Small intestine (tissue), 7 donors: ENCODE measurements around the gene ETFA. TPM values are rescaled to one million over a fixed set of nuclear protein-coding genes. Genes with fewer than 3 reads are reported as not detected.

Experiments
- DNase-seq, 2 donors: peaks; one replicate each; pipeline versions ENCODE4 v3.0.0 to v3.0.0-alpha.2; 2013
- FAIRE-seq: peaks from 2 replicates; lab custom pipeline; 2012; peaks lifted over from hg19 to GRCh38; lab: Jason Lieb, UNC
- H3K27ac ChIP-seq, 3 donors: one replicate each; pipeline ENCODE4 v1.5.1; 2013; ENCODE audit warnings: low read length in 2 of 3, mild to moderate bottlenecking in 2 of 3, control low read depth in 1 of 3, inconsistent platforms in 1 of 3, low read depth in 1 of 3, moderate library complexity in 1 of 3
- H3K27me3 ChIP-seq, 3 donors: one replicate each; pipeline ENCODE4 v1.6.1; 2013; ENCODE audit warnings: low read length in 3 of 3, inconsistent platforms in 1 of 3; ENCODE audit not compliant: control insufficient read depth in 3 of 3, insufficient read depth in 3 of 3
- H3K36me3 ChIP-seq, 3 donors: one replicate each; pipeline ENCODE4 v1.6.1; 2013; ENCODE audit warnings: low read length in 3 of 3, inconsistent platforms in 1 of 3, low read depth in 1 of 3, mild to moderate bottlenecking in 1 of 3, moderate library complexity in 1 of 3; ENCODE audit not compliant: control insufficient read depth in 3 of 3, insufficient read depth in 2 of 3
- H3K4me1 ChIP-seq, 3 donors: one replicate each; pipeline ENCODE4 v1.6.1; 2013; ENCODE audit warnings: low read length in 2 of 3, inconsistent platforms in 1 of 3, low read depth in 1 of 3, mild to moderate bottlenecking in 1 of 3, moderate library complexity in 1 of 3; ENCODE audit not compliant: control insufficient read depth in 3 of 3, insufficient read depth in 2 of 3
- H3K4me3 ChIP-seq, 3 donors: one replicate each; pipeline ENCODE4 v1.5.1; 2013; ENCODE audit warnings: low read length in 3 of 3, control low read depth in 1 of 3, inconsistent platforms in 1 of 3, low read depth in 1 of 3, mild to moderate bottlenecking in 1 of 3, moderate library complexity in 1 of 3
- H3K9me3 ChIP-seq, 2 donors: one replicate each; pipeline ENCODE4 v1.6.1; 2013; ENCODE audit warnings: low read depth in 1 of 2, low read length in 1 of 2; ENCODE audit not compliant: control insufficient read depth in 2 of 2, insufficient read depth in 1 of 2
- WGBS, 3 donors: extraction: QIAGEN DNeasy Blood & Tissue Kit; methylation state at CpG; one replicate each; pipeline ENCODE4 v1.1.7; 2013; 5-methylcytosine and 5-hydroxymethylcytosine counted together
- polyA plus RNA-seq, 4 donors: library from polyadenylated mRNA; stranded (reverse) in 3 of 4; unstranded in 1 of 4; fragments of 200-250 nt in 3 of 4; fragments of 120-200 nt in 1 of 4; gene quantifications; one replicate each; pipeline versions ENCODE4 v1.2.1 to v1.2.3, GENCODE V29; 2013
- donor health status: healthy with polysubstance abuse.
- donor health status: control.
- donor health status: control.
- donor health status: Bipolar disorder and iron deficiency.
- donor health status: healthy.

The ETFA gene
- polyA plus RNA-seq, 4 donors, result 184 to 346 (median 213) TPM

DNA sequence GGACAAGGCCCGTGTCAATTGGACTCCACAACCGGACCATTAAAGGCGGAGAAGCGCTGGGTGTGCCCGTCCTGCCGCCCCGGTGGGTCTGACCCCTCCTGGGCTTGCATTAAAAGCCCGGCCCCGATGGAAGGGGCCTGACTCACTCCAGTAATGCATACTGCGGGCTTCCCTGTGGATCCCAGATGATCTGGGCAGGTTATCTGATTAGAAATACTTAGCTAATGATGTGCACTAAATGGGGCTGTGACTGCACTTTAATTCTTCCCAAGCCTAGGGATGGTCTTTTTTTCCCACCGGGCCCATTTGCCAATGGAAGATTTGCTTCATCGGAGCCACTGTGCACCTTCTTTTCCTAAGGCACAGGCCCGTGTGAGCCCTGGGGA is 126.6 kb downstream of the ETFA start:
- Histone ChIP-seq H3K9me3 (no peaks in the 10 kb centered on the region), H3K4me3 (no peak overlapping the region), H3K4me1 (no peaks in the 10 kb centered on the region), H3K27ac (no peak overlapping the region), H3K36me3 (no peaks in the 10 kb centered on the region), H3K27me3 (peaks cover 0 to 4% (median 0%) of the 10 kb centered on the region in 3 donors)
- FAIRE-seq, result no peak
- 28 to 77% (median 55%) methylated on average over 13 of the region's 13 CpGs for WGBS, 3 donors
- no peak for DNase-seq

DNA sequence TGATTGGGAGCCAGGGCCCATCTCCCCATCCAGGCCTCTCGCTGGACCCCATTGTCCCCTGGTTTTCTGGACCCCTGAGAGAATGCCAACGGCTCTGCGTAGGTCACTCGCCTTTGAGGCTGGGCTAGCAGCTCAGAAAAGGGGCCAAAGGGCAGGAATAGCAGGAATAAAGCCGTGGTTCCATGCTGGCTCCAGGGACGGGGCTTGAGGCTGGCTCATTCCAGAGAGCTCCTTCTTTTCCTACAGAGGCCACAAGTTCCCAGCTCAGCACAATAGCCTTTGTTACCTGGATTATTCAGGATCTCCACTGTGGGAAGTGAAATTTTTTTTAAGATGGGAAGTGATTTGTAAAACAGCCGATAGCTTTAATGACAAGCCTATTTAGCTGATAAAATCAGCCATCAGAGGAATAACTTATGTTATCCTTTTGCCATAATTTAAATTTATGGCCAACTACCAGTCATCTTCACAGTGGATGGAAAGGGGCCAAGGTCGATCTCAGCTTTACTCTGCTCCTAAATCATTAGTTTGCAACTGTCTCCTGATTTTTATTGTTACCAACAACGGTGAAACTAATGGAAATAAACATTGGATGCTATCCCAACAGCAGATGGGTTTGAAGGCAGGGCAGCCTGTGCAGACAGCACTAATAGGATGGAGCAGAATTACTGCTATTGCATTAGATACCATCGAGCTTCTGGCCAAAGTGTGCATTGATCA is 127.2 kb downstream of the ETFA start:
- Histone ChIP-seq H3K4me1 (no peaks in the 10 kb centered on the region), H3K9me3 (no peaks in the 10 kb centered on the region), H3K36me3 (no peaks in the 10 kb centered on the region), H3K27ac (no peak overlapping the region), H3K27me3 (no peaks in the 10 kb centered on the region), H3K4me3 (no peak overlapping the region)
- WGBS, 3 donors, result 25 to 54% (median 37%) methylated on average over 10 of the region's 10 CpGs
- FAIRE-seq (no peak), DNase-seq (no peak)

DNA sequence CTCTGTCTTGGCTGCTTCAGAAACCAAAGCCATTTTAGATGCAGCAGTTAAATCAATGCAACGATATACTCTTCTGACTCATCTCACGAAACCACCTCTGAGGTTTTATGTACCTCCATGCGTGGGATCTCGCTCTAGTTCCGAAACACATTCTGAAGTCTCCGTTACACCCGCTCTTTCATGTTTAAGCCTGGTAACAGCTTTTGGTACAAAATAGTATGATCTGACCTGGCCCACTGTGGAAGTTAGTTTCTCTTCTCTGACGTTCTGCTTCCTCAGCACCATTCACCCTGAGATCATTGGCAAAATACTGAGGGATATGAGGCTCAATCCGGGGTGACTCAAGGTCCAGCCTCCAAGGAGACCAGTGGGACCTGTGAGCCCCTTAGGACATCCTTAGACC is 129.6 kb downstream of the ETFA start:
- Histone ChIP-seq H3K9me3 (no peaks in the 10 kb centered on the region), H3K4me3 (no peak overlapping the region), H3K27ac (no peak overlapping the region), H3K4me1 (no peaks in the 10 kb centered on the region), H3K36me3 (no peaks in the 10 kb centered on the region), H3K27me3 (no peaks in the 10 kb centered on the region)
- DNase-seq (no peak), FAIRE-seq (no peak)
- WGBS, 3 donors, result 71 to 82% (median 72%) methylated on average over 9 of the region's 9 CpGs

DNA sequence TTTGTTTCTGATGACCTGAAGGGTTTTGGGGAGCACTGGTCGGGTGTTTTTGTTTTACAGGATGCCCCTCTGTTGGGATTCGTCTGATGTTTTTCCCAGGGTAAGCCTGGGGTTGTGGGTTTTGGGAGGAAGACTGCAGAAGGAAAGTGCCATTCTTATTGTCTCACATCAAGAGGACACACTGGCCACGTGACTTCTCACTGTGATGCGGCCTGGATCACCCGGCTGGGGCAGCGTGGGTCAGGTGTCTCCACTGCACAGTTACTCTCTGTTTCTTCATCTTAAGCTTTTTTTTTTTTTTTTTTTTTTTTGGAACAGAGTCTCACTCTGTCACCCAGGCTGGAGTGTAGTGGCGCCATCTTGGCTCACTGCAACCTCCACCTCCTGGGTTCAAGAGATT is 130.9 kb downstream of the ETFA start:
- Histone ChIP-seq H3K9me3 (no peaks in the 10 kb centered on the region), H3K27me3 (no peaks in the 10 kb centered on the region), H3K36me3 (no peaks in the 10 kb centered on the region), H3K4me3 (no peak overlapping the region), H3K27ac (no peak overlapping the region), H3K4me1 (no peaks in the 10 kb centered on the region)
- DNase-seq (no peak), FAIRE-seq (no peak)
- WGBS, 3 donors, result 89 to 90% (median 90%) methylated on average over 6 to 7 of the region's 7 CpGs

DNA sequence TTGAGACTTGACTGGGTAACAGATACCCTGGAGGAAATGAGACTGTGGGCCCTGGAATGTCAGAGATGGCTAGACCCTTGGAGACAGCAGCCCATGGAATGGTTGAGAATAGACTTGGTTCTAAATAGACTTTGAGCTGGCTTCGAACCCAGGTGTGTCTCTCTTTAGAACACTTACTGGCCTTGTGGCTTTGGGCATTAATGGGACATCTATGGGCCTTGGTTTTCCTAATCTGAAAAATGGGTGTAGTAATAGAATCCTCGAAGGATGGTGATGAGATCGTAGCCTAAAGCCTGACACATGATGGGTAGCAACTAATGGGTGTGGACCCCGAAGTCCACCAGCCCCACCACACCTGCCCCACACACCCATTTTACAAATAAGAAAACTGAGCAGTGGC is 132.2 kb downstream of the ETFA start:
- FAIRE-seq, result no peak

DNA sequence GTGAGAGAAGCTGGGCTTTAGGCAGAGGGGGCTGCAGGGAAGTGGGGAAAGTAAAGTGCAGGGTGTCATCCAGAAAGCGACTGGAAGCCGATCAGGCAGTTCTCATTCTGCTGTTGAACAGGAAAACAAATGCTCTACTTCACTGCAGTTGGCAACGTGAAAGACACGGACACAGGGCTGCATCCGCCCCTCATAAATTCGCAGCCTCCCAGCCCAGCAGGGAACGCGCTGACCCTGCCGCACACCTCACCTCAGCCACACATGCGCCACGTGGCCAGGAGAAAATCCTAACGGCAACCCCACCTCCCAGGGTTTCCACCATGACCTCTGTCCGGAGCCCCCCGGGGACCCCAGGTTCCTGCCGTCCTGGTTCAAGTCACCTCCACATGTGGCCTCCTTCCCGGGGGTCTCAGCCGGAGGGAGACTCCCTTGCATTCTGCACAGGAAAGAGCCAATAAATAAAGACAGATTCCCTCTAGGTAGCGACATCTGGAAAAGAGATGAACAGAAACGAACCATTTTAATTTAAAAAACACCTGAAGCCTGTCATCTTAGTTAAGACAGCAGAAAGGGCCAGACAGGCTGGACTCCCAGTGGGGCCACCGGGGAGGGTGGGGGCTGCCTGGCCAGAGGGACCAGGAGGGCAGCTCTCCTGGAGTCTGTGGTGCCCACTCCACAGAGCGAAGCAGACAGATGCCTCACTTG is 132.8 kb downstream of the ETFA start:
- DNase-seq, result no peak
- Histone ChIP-seq H3K4me3 (no peak overlapping the region), H3K4me1 (no peaks in the 10 kb centered on the region), H3K36me3 (no peaks in the 10 kb centered on the region), H3K27me3 (no peaks in the 10 kb centered on the region), H3K9me3 (peaks cover 0 to 8% of the 10 kb centered on the region in 2 donors), H3K27ac (no peak overlapping the region)
- 43 to 53% (median 51%) methylated on average over 21 of the region's 21 CpGs for WGBS, 3 donors
- FAIRE-seq, result no peak

More for the DNA sequence above, 132.2 kb downstream of the ETFA start:
- H3K9me3 ChIP-seq, result peaks cover 0 to 6% of the 10 kb centered on the region in 2 donors
- DNase-seq, result no peak
- no peaks in the 10 kb centered on the region for H3K36me3 ChIP-seq
- no peak overlapping the region for H3K27ac ChIP-seq
- WGBS, 3 donors, result 80 to 88% (median 88%) methylated on average over 4 of the region's 4 CpGs
- no peak overlapping the region for H3K4me3 ChIP-seq
- no peaks in the 10 kb centered on the region for H3K27me3 ChIP-seq
- no peaks in the 10 kb centered on the region for H3K4me1 ChIP-seq

DNA sequence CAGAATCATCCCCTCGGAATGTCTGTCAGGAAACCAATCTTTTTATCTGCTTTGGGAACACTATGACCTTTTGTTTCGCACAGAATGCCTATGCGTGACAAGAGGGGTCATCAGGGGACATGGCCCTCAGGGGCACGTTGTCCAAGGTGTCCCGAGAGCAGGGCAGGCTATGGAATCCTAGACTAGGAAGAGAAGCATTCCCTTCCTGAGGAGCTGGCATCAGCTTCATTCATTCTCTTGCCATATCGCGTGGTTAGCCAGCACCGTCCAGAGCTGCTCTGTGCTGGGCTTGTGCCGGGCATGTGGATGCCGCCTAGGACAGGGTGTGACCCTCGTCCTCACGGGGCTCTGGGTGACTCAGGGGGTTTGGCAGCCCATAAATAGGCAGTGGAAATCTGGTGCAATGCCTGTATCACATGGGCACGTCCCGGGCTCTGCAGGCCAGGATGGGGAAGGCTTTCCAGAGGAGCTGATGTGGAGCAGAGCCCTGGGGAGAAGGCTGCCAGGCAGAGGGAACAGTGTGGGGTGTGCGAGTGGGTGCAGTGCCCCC is 133.7 kb downstream of the ETFA start:
- no peak for FAIRE-seq
- H3K9me3 ChIP-seq, result peaks cover 0 to 8% of the 10 kb centered on the region in 2 donors
- H3K27me3 ChIP-seq, result no peaks in the 10 kb centered on the region
- H3K4me3 ChIP-seq, result no peak overlapping the region
- H3K4me1 ChIP-seq, result no peaks in the 10 kb centered on the region
- no peaks in the 10 kb centered on the region for H3K36me3 ChIP-seq
- 34 to 64% (median 48%) methylated on average over 15 of the region's 15 CpGs for WGBS, 3 donors
- no peak overlapping the region for H3K27ac ChIP-seq
- DNase-seq, result no peak

DNA sequence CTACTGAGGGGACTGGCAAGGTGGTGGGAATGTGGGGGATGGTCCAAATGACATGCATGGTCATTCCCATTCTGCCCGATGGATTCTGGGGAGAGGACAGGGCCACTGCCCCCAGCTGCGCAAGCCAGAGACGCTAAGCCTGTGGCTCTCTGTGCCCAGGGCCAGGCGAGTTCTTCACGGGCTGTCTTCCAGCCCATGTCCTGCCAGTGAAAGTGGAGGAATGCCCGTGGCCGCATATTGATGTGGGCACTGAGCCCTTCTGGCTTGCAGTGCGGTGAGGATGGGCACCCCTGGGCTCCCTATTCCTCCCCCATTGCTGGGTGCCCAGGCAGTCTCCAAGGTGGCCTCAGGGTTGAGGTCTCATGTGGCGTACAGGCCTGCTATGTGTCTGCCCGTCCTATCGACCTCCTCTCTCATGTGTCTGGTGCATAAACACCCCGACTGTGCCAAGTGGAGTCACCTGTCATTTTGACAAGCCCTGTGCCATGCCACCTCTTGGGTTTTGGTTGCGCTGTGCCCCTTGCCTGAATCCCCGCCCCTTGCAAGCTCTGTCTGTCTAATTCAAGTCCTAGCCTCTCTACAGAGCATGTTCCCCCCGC is 134.7 kb downstream of the ETFA start:
- Histone ChIP-seq H3K4me1 (no peaks in the 10 kb centered on the region), H3K27me3 (no peaks in the 10 kb centered on the region), H3K4me3 (no peak overlapping the region), H3K27ac (no peak overlapping the region), H3K36me3 (no peaks in the 10 kb centered on the region), H3K9me3 (peaks cover 0 to 8% of the 10 kb centered on the region in 2 donors)
- DNase-seq (no peak), FAIRE-seq (no peak)
- WGBS, 3 donors, result 87 to 93% (median 88%) methylated on average over 15 of the region's 15 CpGs
